Esophagus muscularis mucosa (tissue), 4 donors: ENCODE measurements around the gene NXN. TPM values are rescaled to one million over a fixed set of nuclear protein-coding genes. Genes with fewer than 3 reads are reported as not detected.

Experiments
- DNase-seq: peaks from one replicate; pipeline ENCODE4 v3.0.0-alpha.2; 2017; ENCODE audit errors: extremely low spot score
- H3K27ac ChIP-seq, 4 donors: fragments of 200-600 bp; sonication (generic); replicated peaks in 1 of 4; 1 replicate in 3 of 4; 2 replicates in 1 of 4; pipeline ENCODE4 v1.5.1; 2016 to 2019; ENCODE audit warnings: mild to moderate bottlenecking in 1 of 4
- H3K27me3 ChIP-seq, 4 donors: fragments of 200-600 bp; sonication (generic); one replicate each; pipeline versions ENCODE4 v1.5.1 to v1.6.0; 2016 to 2019
- H3K36me3 ChIP-seq, 4 donors: fragments of 200-600 bp; sonication (generic); one replicate each; pipeline ENCODE4 v1.5.1; 2016 to 2019
- H3K4me1 ChIP-seq, 4 donors: fragments of 200-600 bp; sonication (generic); one replicate each; pipeline ENCODE4 v1.5.1; 2016 to 2019
- H3K4me3 ChIP-seq, 4 donors: fragments of 200-600 bp; sonication (generic); 1 replicate in 2 of 4; 2 replicates in 2 of 4; pipeline ENCODE4 v1.5.1; 2016 to 2019; ENCODE audit warnings: mild to moderate bottlenecking in 4 of 4, moderate library complexity in 1 of 4
- H3K9me3 ChIP-seq, 4 donors: fragments of 200-600 bp; sonication (generic); 1 replicate in 3 of 4; 2 replicates in 1 of 4; pipeline ENCODE4 v1.5.1; 2016 to 2019
- EP300 ChIP-seq: sonication (generic); formaldehyde crosslinking; IDR thresholded peaks from one replicate; pipeline ENCODE4 v1.6.1; 2017; ENCODE audit warnings: antibody characterized with exemption
- POLR2A ChIP-seq: fragments of 450-650 bp; IDR thresholded peaks from one replicate; pipeline ENCODE4 v1.6.1; 2017; ENCODE audit warnings: antibody characterized with exemption, moderate library complexity, mild to moderate bottlenecking, low read depth
- POLR2AphosphoS5 ChIP-seq, 2 donors: sonication (generic); formaldehyde crosslinking; IDR thresholded peaks; one replicate each; pipeline ENCODE4 v1.6.1; 2017; ENCODE audit warnings: antibody characterized with exemption in 2 of 2
- WGBS: methylation state at CpG from one replicate; pipeline ENCODE4 v1.1.5; 2018; 5-methylcytosine and 5-hydroxymethylcytosine counted together
- intact Hi-C: fragments of 100-400 bp; cut with DNase I; formaldehyde crosslinking; loops from one replicate; pipeline ENCODE4 v1.15.1; 2023
- total RNA-seq, 4 donors: library from RNA; depleted of rRNA; stranded (reverse); fragments of >200 nt; gene quantifications; one replicate each; pipeline versions ENCODE4 v1.1.0 to v1.2.1, GENCODE V29; 2016
- TF ChIP-seq, protein P1 (sequence below), 3 experiments: fragments of 200-600 bp in 2 of 3; fragments of 450-650 bp in 1 of 3; sonication (generic) in 2 of 3; IDR thresholded peaks; one replicate each; pipeline ENCODE4 v1.5.1; 2017 to 2019; ENCODE audit warnings: antibody characterized with exemption in 3 of 3, mild to moderate bottlenecking in 2 of 3, moderate library complexity in 1 of 3

The NXN gene
- total RNA-seq, 4 donors from 2014 or later, result 37.0 to 65.6 (median 49.8) TPM

- intact Hi-C loops, result no loop called here
- 67% methylated on average over 9 of the region's 13 CpGs for WGBS
- H3K27ac ChIP-seq, result peak overlapping the region; percentile 81 to 92 (median 88)
- no peak for TF ChIP-seq POLR2A
- H3K4me3 ChIP-seq, result no peak overlapping the region
- no peaks in the 10 kb centered on the region for H3K27me3 ChIP-seq
- peaks cover 84 to 99% (median 93%) of the 10 kb centered on the region in 4 donors for H3K4me1 ChIP-seq
- no peaks in the 10 kb centered on the region for H3K9me3 ChIP-seq
- no peak for DNase-seq
- peaks cover 6 to 92% (median 53%) of the 10 kb centered on the region in 4 donors for H3K36me3 ChIP-seq
These were observed 25.3 kb upstream of the NXN start for GRCh38 chr17:1004769-1005295.

DNA sequence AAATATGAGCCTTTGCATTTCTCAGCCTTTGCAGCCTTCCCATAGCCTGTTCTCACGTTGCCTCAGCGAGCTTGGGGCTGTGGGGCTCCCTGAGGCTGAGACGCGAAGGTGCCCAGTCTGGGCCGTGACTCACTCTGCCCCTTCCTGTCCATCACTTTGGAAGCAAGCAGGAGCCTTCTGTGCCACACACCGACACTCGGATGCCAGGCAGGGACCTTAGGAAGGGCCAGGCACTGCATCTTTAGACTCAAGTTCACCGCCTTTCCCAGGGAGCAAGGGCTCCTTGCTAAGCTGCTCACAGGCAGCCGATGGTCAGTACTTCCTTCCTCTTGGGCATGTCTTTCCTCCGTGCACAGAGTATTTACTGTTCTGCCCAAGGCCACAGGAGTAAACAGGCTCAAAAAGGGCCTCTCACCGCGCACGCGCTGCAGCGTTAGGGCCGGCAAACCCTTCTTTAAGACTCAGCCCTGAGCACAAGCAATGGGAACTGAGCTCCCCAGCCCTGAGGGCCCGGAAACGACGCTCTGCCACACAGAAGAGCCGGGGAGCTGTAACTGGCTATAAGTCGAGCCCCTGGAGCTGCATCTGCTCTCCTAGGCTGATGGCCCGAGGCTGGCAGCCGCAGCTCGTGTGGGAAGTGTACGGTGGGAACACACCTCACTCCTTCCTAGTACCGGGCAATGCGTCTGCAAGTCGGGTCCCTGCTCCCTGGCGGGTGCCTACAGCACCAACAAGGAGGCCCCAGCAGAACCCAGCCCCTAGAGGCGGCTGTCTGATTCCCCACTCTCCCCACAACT is 24.6 kb upstream of the NXN start:
- peaks cover 0 to 91% (median 49%) of the 10 kb centered on the region in 4 donors for H3K36me3 ChIP-seq
- no peaks in the 10 kb centered on the region for H3K9me3 ChIP-seq
- peaks cover 86 to 99% (median 93%) of the 10 kb centered on the region in 4 donors for H3K4me1 ChIP-seq
- no peak overlapping the region for H3K4me3 ChIP-seq
- H3K27me3 ChIP-seq, result no peaks in the 10 kb centered on the region
- no peak for DNase-seq
- 83% methylated on average over 8 of the region's 30 CpGs for WGBS
- no peak for TF ChIP-seq POLR2AphosphoS5 (IDR thresholded peaks at IDR 0.05)
- TF ChIP-seq EP300, result no peak
- TF ChIP-seq POLR2A, result no peak
- TF ChIP-seq, protein P1, sequence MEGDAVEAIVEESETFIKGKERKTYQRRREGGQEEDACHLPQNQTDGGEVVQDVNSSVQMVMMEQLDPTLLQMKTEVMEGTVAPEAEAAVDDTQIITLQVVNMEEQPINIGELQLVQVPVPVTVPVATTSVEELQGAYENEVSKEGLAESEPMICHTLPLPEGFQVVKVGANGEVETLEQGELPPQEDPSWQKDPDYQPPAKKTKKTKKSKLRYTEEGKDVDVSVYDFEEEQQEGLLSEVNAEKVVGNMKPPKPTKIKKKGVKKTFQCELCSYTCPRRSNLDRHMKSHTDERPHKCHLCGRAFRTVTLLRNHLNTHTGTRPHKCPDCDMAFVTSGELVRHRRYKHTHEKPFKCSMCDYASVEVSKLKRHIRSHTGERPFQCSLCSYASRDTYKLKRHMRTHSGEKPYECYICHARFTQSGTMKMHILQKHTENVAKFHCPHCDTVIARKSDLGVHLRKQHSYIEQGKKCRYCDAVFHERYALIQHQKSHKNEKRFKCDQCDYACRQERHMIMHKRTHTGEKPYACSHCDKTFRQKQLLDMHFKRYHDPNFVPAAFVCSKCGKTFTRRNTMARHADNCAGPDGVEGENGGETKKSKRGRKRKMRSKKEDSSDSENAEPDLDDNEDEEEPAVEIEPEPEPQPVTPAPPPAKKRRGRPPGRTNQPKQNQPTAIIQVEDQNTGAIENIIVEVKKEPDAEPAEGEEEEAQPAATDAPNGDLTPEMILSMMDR (IDR thresholded peaks at IDR 0.05), result no peak
- peak overlapping the region; percentile 81 to 92 (median 88) for H3K27ac ChIP-seq
- intact Hi-C loops, result no loop called here

DNA sequence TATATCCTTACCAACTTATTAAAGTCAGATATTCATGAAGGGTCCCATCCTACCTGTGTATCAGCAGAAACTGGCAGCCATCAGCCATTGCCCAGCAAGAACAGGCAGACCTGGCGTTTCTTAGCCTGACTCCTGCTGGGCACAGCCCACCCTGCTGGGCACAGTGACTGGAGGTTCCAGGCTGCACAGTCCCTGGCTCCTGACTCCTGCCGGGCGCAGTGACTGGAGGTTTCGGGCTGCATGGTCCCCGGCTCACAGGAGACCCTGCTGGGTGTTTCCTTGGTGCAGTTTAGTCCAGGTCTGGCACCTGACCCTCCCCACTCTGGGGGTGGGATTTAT is 24.0 kb upstream of the NXN start:
- H3K36me3 ChIP-seq, result peaks cover 0 to 89% (median 46%) of the 10 kb centered on the region in 4 donors
- peak overlapping the region; percentile 81 to 92 (median 88) for H3K27ac ChIP-seq
- intact Hi-C loops, result no loop called here
- no peak for TF ChIP-seq POLR2AphosphoS5 (IDR thresholded peaks at IDR 0.05)
- no peak for TF ChIP-seq POLR2A
- TF ChIP-seq EP300, result no peak
- TF ChIP-seq, protein P1 (IDR thresholded peaks at IDR 0.05), result no peak
- no peaks in the 10 kb centered on the region for H3K27me3 ChIP-seq
- no peaks in the 10 kb centered on the region for H3K9me3 ChIP-seq
- 73% methylated on average over 3 of the region's 5 CpGs for WGBS
- no peak for DNase-seq
- peaks cover 88 to 99% (median 95%) of the 10 kb centered on the region in 4 donors for H3K4me1 ChIP-seq
- H3K4me3 ChIP-seq, result no peak overlapping the region

- no peaks in the 10 kb centered on the region for H3K9me3 ChIP-seq
- H3K36me3 ChIP-seq, result peaks cover 0 to 83% (median 40%) of the 10 kb centered on the region in 4 donors
- intact Hi-C loops, result no loop called here
- TF ChIP-seq POLR2A (no peak), POLR2AphosphoS5 (IDR thresholded peaks at IDR 0.05) (no peak)
- TF ChIP-seq, protein P1 (IDR thresholded peaks at IDR 0.05), result no peak
- no peaks in the 10 kb centered on the region for H3K27me3 ChIP-seq
- H3K27ac ChIP-seq, result peak overlapping the region; percentile 81 to 92 (median 88)
- WGBS, result 35% methylated on average over 17 of the region's 19 CpGs
- no peak for DNase-seq
- peaks cover 92 to 99% (median 97%) of the 10 kb centered on the region in 4 donors for H3K4me1 ChIP-seq
- no peak overlapping the region for H3K4me3 ChIP-seq
These were observed 23.4 kb upstream of the NXN start for GRCh38 chr17:1002771-1003555.

DNA sequence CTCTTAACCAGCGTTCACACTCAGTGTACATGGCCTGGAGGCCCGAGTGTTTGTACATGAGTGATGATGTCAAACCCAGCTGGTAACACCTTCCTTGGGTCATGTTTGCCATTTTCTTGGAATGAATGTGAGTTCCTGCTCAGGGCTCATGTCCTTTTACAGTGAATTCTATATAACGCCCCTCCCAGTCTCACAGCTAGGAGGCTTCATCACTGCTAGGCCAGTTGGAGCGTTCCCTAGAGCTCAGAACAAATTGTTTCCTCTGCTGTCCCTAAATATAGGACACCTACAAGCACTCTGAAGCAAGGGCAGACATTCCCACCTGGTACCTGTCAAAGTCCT is 22.8 kb upstream of the NXN start:
- Histone ChIP-seq H3K27ac (peak overlapping the region; percentile 81 to 92 (median 88)), H3K4me3 (no peak overlapping the region), H3K36me3 (peaks cover 0 to 77% (median 34%) of the 10 kb centered on the region in 4 donors), H3K9me3 (no peaks in the 10 kb centered on the region), H3K4me1 (peaks cover 91 to 99% (median 97%) of the 10 kb centered on the region in 4 donors), H3K27me3 (no peaks in the 10 kb centered on the region)
- peak; percentile 78 to 83 for TF ChIP-seq POLR2AphosphoS5 (IDR thresholded peaks at IDR 0.05)
- peak; percentile 78 for TF ChIP-seq EP300
- no peak for TF ChIP-seq POLR2A
- TF ChIP-seq, protein P1 (IDR thresholded peaks at IDR 0.05), result peak; percentile 11 to 20 (median 18)
- DNase-seq, result no peak
- WGBS, result 24% methylated on average over 4 of the region's 4 CpGs
- intact Hi-C loops, result no loop called here
